GM15510 (cell line): ENCODE measurements around the gene MSLN.
A peak's percentile ranks its signal among the peaks of the same experiment; 100 is the strongest.

Source experiments
- POLR2A ChIP-seq: IDR thresholded peaks from 3 replicates; pipeline ENCODE4 v1.6.1; 2011; ENCODE audit warnings: borderline replicate concordance; ENCODE audit not compliant: insufficient read length; ENCODE audit errors: extremely low read depth

The MSLN gene

DNA sequence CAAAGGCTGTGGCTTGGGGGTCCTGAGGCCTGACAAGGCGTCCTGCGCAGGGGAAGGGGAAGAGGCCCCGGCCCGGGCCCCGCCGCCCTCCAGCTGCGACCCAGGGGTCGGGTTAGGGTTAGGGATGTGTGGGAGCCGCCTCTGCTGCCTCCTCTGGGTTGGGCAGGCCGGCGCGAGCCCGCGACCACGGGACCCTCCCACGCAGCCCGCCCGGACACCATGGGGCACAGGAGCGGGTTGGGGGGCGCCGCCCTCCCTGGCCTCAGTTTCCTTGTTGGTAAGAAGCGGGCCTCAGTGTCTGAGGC, 20.1 kb upstream of the MSLN start:
- no peak for TF ChIP-seq POLR2A

DNA sequence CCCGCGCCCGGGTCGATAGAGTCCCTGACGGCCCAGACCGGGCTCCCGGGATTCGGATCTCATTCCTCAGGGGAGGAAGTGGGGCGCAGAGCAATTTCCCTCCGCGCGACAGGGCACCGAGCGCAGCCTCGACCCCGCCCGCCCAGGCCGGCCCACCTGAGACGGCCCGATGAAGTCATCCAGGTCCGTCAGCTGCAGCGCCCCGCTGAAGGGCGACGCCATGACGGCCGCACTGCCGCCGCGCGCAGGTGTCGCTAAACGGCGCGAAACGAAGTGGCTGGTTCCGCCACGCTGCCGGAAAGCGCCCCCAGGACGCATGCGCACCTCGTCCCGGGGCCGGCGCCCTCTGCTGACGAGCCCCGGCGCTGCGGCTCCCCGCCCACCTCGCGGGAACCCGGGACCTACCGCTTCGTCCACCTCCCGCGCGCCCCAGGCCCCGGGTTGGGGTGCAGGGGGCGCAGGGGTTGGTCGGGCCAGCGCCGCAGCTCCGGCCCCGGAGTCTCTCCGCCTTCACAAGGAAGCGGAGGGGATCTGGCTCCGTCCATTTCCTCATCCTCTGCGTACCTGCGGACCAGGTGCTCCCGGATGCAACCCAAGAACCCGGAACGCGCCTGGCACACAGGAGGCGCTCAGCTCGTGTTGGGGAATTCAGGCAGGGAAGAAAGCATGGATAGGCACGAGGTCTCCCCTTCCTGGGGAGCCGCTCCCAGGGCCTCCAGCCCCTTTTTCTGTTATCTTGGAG, 19.6 kb upstream of the MSLN start, which contains the start of gene CIAO3:
Gene CIAO3, minus strand, starts transcription at position 234 of the 742 bp plus-strand sequence. Its CDS starts 12 bp downstream, at position 222.
- peak; percentile 74 for TF ChIP-seq POLR2A

DNA sequence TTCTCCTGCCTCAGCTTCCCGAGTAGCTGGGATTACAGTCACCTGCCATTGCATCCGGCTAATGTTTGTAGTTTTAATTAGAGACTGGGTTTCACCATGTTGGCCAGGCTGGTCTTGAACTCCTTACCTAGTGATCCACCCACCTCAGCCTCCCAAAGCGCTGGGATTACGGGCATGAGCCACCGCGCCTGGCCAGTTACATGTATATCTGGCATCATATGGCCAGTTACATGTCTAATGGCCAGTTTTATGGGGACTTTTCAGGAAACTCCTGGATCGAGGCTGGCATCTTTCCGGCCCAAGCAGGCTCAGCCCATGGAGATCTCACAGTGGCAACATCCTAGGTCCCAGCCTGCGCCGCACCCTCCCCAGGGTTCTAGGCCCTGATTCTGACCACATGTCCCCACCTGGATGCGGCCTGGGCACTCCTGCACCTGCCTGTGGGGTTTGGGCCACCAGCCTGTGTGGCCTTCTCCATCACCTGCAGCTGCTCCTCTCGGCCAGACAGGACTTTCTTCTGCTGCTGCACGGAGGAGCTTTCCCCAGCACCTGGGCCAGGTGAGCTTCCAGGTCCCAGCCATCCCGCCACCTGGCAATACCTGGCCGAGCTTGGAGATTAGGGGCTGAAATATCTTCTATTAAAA, 18.4 kb upstream of the MSLN start:
- TF ChIP-seq POLR2A: no peak

DNA sequence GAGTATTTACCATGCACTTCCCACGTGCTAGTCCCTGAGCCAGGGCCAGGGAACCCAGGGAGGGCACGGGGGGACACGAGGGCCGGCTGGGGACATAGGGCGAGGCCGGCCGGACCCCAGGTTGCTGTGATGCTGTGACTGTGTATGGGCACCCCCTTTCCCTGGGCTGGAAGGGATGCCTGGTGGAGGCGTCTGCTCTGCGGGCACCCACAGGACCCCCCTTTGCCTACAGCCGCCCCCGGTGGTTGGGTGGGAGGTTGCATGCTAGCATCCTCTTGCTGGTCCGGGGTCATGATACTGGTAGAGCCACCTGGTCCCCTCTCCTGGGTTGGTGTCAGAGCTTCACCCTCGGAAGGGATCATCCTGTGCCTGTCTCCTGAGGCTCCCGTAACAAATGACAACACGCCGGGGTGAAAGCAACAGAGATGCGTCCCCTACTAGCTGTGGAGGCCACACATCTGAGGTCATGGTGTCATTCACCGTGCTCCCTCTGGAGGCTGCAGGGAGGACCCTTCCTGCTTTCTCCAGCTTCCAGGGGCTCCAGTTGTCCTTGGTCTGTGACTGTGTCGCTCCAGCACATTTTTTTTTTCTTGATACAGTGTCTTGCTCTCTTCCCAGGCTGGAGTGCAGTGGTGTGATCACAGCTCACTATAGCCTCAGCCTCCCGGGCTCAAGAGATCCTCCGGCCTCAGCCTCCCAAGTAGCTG, 16.6 kb upstream of the MSLN start:
- no peak for TF ChIP-seq POLR2A

DNA sequence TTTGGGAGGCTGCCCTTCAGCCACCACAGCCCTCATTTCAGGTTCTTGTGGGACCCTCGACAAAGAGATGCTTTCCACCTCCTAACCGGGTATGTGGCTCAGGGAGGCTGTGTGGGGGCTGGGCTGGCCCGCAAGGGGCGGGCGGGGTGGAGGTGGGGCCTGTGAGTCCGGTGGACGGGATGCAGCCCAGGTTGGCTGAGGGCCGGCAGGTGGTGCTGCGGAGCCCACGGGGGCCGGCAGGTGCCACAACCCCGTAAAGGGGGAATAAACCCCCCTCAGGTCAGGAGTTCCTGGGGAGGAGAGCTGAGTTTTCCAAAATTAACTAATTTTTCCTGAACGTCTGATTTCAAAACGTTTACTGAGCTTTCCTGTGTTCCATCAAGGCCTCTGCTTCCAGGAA, 14.8 kb upstream of the MSLN start:
- no peak for TF ChIP-seq POLR2A

DNA sequence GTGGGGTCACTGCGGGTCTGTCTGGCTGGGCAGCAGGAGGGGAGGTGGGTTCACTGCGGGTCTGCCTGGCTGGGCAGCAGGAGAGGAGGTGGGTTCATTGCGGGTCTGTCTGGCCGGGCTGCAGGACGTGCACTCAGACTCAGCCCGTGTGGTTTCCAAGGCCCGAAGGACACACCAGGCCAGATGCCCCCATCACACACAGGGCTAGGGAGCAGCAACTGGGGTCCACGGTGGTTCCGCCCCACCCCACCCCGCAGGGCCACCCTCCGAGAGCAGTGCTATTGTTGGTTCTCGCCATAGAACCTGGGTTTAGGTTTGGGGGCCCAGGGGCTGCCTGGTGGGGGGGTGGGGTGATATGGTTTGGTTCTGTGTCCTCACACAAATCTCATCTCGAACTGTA, 13.9 kb upstream of the MSLN start:
- no peak for TF ChIP-seq POLR2A

DNA sequence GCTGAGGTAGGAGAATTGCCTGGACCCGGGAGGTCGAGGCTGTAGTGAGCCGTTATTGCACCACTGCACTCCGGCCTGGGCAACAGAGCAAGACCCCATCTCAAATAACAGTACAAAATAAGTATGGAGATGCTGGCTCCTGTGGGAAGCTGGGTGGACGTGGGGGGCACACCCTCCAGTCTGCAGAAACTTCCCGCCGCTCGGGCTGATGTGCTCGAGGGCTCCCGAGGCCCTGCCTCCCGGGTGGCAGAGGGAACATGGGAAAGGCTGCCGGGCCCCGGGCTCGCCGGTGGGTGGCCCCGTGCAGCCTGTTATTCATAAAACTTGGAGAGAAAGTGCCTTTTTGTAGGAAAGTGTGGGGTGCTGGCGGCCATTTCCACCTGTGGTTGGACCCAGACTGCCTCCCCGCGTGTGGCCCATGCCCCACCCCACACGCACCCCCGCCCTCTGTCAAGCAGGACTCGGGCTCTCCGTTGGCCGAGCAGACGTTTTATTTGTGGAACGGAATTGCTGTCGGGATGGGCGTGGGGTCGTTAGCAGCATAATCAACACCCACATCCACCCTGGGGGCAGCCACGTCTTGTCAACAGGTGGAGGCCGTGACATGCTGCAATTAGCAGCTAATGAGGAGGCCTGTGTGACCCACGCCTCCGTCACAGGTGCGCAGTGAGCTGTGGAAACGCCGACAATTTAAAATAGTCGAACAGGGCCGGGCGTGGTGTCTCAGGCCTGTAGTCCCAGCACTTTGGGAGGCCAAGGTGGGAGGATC, 12.4 kb upstream of the MSLN start:
- TF ChIP-seq POLR2A: no peak

DNA sequence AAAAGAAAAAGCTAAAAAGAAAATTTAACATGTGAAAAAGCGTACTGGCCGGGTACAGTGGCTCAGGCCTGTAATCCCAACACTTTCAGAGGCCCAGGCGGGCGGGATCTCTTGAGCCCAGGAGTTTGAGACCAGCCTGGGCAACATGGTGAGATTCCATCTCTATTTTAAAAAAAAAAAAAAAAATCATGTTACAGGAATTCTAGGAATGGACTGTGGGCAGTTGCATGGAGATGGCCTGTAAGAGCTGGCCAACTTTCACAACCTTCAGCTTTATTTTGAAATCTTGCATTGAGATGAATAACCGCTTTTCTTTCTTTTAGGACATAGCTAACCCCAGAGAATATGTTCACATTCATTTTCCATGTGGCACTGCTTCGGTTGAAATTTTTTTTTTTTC, 11.5 kb upstream of the MSLN start:
- no peak for TF ChIP-seq POLR2A

DNA sequence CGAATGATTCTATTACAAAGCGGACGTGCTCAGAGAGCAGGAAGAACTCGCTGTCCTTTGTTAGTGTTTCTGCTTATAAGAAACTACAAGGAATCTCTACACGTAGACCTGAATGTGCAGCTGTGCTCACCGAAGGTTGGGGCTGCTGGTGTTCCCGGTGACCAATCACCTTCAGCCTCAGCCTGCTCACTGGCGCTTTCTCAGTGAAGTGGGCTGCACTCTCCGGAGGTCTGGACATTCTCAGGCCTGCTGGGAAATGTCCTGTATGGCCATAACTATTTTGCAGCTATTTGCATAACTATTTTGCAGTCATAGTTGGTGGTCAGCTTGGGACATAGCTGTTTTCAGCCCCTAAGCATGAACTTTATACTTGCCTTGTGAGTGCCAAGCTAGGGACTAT, 10.0 kb upstream of the MSLN start:
- TF ChIP-seq POLR2A: no peak

DNA sequence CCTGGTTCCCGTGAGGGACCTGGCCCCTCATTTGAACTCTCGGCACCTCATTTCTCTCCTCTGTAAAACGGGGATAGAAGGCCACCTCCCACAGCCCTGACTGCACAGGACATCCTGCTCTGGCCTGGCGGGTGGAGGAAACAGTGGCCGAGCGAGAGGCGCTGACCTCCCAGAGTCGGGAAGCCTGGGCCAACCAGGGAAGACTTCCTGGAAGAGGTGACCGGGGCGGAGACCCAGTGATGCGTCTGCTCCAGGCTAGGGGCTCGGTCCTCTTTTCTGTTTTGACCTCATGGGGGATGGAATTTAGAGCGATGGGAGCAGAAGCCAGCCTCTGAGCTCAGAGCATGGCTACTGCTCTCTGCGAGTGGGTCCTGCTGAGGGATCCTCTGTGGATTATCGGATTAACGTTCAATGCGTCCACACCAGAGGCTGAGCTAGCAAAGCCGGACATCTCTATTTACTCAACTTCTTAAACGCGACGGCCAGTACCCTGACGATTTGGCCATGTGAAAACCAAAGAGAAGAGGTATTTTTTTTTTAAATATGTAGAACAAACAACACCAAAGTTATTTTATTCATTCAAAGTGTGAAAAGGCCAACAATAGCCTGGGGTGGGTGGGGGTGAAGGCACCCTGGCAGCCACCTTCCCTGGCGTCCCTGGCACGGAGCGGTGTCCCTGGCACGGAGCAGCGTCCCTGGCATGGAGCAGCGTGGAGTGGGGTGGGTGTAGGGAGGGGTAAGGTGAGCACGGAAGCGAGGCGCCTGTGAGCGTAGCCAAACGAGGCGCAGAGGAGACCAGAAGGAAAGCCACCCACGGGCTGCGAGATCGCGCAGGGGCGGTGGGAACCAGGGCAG, 9.2 kb upstream of the MSLN start:
- no peak for TF ChIP-seq POLR2A

DNA sequence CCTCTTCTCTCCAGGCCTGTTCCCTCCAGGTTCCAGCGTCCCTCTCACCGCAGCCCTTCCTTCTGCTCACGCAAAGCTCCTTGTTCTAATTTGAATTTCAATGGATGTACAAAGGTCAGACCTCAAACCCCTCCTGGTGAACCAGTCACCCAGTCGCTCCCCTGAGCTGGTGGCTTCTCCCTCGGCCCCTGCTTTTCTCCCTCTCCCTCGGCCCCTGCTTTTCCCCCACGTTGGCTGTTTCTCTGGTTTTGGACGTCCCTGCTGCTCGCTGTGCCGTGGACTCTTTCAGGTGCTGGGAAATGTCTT, 8.6 kb upstream of the MSLN start:
- TF ChIP-seq POLR2A: no peak

DNA sequence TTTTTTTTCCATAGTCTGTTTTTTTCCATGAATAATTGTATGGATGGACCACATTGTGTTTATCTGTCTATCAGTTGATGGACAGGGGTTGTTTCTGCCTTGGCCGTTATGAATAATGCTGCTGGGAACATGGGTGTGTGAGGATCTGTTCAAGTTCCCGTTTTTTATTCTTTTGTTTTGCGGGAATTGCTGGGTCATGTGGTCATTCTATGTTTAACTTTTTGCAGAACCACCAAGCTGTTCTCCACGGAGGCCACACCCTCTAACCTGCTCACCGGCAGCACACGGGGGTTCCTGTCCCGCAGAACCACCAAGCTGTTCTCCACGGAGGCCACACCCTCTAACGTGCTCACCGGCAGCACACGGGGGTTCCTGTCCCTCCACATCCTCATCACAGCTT, 5.9 kb upstream of the MSLN start:
- no peak for TF ChIP-seq POLR2A

DNA sequence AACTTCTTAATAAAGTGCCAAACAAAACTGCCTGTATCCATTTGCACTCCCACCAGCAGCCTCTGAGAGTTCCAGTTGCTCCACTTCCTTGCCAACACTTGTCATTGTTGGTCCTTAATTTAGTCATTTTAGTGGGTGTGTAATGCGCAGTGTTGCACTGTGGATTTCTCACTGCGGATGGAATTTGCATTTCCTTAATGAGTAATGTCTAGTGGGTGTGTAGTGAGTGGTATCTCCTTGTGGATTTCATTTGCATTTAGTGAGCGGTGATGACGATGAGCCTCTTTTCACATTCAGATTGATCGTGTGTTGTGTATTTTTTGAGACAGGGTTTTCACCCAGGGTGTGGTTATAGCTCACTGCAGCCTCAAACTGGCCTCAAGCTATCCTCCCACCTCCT, 4.1 kb upstream of the MSLN start:
- no peak for TF ChIP-seq POLR2A

DNA sequence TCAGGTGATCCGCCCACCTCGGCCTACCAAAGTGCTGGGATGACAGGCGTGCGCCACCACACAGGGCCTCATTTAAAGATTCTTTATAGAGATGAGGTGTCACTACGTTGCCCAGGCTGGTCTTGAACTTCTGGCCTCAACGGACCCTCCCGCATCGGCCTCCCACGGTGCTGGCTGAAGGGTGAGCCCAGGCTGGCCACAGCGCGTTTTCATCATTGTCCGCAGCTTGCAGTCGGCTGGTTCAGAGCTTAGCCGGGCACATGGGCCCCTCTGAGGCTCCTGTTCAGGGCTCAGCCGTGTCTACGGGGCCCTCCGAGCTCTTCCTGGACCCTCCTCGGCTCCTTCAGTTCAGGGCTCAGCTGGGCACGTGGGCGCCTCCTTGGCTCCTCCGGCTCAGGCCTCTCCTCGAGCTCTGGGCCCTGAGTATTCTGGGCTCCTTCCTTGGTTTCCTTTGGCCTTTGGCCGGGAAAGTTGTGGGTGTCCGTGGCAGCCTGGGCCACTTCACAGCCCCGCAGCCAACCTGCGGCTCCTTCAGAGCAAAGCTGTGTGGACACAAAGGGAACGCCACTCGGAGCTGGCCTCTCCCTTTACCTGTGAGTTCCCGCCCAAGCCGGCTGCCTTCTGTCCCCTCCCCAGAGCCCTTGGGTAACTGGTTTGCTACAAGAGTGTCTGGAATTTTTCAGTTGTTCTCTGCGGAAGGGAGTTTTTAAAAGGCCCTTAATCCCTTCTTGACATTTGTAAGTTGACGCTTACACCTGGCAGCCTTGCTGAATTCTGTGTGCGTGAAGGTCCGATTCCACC, 1.2 kb upstream of the MSLN start:
- no peak for TF ChIP-seq POLR2A
